Cerebellar nuclear complex (tissue), 1 donor: ENCODE data around the gene ABLIM1.

ENCODE experiments used
- DNase-seq, 2 experiments: peaks; one replicate each; lab custom pipeline; 2025; lab: John Stamatoyannopoulos, UW

Gene ABLIM1

GRCh38 chr10:114518401-114519305, 139.4 kb downstream of the ABLIM1 start:
- no peak for DNase-seq

GRCh38 chr10:114517368-114518250, 140.5 kb downstream of the ABLIM1 start:
- no peak for DNase-seq

DNA sequence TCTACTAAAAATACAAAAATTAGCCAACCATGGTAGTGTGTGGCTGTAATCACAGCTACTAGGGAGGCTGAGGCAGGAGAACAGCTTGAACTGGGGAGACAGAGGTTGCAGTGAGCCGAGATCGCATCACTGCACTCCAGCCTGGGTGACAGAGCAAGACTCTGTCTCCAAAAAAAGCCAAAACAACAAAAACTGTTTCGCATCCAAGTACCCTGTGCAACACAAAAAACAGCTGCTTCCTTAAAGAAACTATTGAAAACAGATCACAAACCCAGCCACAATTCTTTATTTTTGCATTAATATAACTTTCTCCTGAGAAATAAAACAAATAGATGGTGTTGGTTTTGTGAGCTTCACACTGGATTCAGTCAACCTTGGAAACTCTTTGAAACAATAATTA, 141.7 kb downstream of the ABLIM1 start:
- no peak for DNase-seq

DNA sequence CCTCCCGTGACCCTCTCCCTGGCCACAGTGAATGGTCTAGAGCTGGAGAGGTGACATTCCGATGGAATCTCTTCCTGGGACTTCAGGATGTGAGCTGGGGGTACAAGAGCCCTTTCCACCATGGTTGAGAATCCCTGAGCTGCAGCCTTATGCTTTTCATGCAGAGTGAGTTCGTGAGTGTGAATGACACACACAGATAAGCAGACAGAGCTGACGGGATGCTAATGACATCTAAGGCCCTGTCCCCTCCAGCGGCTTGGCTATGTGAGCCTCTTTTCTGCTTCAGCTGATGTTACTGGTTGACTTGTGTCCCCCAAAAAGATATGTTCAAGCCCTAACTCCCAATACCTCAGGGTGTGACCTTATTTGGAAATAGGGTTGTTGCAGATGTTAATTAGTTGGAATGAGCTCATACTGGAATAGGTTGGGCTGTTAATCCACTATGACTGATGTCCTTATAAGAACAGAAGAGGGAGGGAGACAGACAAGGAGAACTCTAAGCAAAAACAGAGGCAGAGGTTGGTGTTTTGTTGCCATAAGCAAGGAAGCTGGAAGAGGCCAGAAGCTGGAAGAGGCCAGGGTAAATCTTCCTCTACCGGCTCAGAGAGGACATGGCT, 142.7 kb downstream of the ABLIM1 start:
- DNase-seq, result no peak

DNA sequence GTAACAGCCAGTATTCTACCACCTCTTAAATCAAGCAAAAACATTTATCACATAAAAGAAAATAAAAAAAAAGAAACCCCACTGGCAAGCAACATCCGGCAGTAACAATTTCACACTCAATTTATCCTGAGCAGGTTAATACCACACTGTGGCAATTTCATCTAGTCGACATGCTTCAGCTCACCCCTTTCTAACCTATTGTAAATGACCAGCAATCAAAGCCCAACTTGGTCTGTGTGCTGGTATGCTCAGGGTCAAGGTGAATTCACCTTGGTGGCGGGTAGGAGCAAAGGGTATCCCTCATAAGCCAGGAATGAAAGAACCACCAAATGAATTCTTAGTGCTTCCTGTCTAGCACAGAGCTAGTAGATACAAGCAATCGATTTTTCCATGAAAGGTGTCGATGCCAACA, 144.7 kb downstream of the ABLIM1 start:
- DNase-seq, result no peak

GRCh38 chr10:114511881-114512280, 146.2 kb downstream of the ABLIM1 start:
- no peak for DNase-seq

DNA sequence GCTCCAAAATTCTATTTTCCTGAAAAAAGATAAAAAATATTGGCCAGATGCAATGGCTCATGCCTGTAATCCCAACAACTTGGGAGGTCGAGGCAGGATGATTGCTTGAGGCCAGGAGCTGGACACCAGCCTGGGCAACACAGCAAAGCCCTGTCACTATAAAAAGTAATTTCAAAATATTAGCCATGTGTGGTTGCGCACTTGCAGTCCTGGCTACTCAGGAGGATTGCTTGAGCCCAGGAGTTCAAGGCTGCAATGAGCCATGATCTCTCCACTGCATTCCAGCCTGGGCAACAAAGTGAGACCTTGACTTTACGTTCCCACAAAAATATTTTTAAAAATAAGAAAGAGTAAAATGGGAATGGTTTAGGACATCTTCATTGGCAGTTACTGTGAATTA, 149.7 kb downstream of the ABLIM1 start:
- no peak for DNase-seq

DNA sequence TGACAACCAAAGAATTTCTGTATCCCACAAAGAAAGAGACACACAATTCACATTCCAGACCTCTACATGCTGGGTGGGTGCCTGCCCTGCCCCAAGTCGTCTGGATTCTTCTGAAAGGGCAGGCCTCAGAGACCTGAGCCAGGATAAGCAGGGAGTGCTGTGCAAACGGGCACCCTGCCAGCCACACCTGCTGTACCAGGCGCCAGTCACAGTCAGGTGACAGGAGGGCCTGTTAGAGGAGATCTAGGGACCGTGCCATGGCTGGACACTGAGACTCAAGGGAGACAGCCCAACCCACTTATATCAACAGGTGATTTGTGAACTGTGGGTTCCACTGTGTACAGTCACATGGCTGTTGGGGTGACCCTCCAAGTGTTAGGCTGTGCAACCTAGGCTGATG, 150.6 kb downstream of the ABLIM1 start:
- peak; percentile 53 to 66 for DNase-seq

GRCh38 chr10:114506871-114507385, 151.1 kb downstream of the ABLIM1 start:
- DNase-seq, result no peak

- no peak for DNase-seq
Observed at GRCh38 chr10:114504769-114505579, 153.1 kb downstream of the ABLIM1 start.

GRCh38 chr10:114502074-114502473, 156.0 kb downstream of the ABLIM1 start:
- no peak for DNase-seq

- DNase-seq, result no peak
Observed at GRCh38 chr10:114501650-114502049, 156.4 kb downstream of the ABLIM1 start.

GRCh38 chr10:114500643-114501042, 157.4 kb downstream of the ABLIM1 start:
- no peak for DNase-seq

DNA sequence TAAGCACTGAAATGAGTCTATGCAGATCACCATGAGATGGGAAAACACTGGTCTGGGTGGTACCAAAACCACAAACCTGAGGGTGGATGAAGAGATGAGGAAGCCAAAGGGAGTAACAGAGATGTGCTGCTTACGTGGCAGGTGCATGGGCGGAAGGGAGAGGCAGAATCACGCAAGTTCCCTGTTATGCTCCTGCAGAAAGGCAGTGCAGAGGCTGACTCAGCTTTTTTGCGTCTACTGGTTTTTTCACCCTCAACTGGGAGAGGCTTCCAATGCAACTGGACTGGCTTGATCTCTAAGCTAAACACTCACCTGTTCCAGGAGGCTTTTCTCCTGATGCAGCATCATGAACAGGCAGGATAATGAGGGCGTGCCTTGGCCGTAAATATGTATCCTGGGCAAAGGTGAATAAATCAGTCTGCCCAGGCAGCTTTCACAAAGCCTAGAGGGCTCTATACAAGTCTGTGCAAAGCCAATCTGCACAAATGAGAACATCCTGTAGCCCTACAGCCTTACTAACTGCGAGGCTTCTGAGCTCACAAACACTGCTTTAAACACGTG, 158.4 kb downstream of the ABLIM1 start:
- no peak for DNase-seq

GRCh38 chr10:114499116-114499515, 159.0 kb downstream of the ABLIM1 start:
- no peak for DNase-seq

DNA sequence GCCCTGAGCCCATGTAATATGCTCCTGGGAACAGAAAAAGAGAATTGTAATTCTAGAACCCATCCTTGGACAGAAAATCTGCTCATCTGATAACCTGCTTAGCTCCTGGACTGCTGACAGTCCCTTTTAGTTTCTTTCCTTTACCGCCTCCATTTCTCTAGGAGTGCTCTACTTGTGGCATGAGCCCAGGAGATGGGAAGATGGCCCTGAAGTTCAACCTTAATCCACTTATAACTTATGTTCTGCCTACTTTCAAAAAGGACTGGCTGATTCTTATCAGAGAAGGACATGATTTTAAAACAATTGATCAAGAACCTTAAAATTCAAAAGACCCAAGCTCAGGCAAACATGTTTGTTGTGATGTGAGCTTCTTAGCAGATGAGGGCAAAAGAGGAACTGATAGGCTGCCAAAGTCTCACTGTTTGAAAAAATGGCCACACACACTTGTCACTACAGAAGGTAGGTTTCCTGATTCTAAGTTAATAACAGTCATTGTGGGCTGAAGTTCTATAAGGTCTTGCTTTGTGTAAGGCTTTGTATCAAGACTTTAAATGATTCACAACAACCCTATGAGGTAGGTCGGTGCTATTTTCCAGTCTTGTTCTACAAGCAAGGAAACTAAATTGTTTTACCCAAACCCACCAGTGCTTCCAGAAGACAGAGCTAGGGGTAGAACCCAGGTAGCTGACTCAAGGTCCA, 159.5 kb downstream of the ABLIM1 start:
- no peak for DNase-seq

DNA sequence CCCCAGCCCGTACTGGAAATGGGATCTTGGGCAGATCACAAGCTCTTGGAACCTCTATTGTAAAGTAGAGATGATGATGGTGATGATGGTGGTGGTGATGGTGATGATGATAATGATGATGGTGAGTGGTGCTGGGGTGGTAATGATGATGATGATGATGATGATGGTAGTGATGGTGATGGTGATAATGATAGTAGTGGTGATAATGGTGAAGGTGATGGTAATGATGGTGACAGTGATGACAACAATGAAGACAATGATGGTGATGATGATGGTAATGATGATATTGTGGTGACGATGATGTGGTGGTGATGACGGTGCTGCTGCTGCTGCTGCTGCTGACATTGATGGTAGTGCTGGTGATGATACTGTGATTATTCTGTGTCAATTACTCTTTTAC, 162.8 kb downstream of the ABLIM1 start:
- DNase-seq, result no peak

- DNase-seq, result peak; percentile 47 to 81
Observed at GRCh38 chr10:114492351-114493037, 165.6 kb downstream of the ABLIM1 start.

DNA sequence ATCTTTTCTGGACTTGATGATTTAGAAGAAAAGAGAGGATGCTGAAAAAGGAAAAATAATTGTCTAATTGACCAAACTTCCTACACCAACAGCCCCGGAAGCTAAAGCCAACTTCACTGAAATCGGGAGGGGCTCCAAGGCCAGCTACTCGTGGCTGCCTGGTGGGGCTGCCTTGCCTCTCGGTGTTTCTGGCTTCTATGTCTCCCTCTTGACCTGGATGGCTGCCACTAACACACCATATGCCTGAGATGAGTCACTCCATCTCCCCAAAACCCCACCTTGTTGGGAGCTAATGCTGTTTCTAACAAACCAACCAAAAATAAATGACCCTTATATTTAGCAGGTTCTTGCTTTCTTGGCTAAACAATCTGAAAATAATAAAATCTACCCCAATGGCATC, 166.1 kb downstream of the ABLIM1 start:
- DNase-seq, result peak; percentile 62 to 90

GRCh38 chr10:114491419-114491818, 166.7 kb downstream of the ABLIM1 start:
- DNase-seq, result peak; percentile 19 to 54
